H54 (cell line): ENCODE results near the gene MMP8.
"Not testable (repeated sequence)": the region's sequence is repeated elsewhere in the genome, so short reads cannot be mapped to it uniquely, and the experiment has no call there.

Experiments
- DNase-seq: peaks from one replicate; pipeline ENCODE4 v3.0.0; 2011; ENCODE audit warnings: low spot score, mixed read lengths; ENCODE audit not compliant: insufficient read length
- FAIRE-seq: peaks from 3 replicates; lab custom pipeline; 2011; peaks lifted over from hg19 to GRCh38; lab: Jason Lieb, UNC
- POLR2A ChIP-seq: IDR thresholded peaks from 2 replicates; pipeline ENCODE4 v1.6.1; 2011; ENCODE audit warnings: low read depth, mild to moderate bottlenecking, low read length

MMP8 gene

DNA sequence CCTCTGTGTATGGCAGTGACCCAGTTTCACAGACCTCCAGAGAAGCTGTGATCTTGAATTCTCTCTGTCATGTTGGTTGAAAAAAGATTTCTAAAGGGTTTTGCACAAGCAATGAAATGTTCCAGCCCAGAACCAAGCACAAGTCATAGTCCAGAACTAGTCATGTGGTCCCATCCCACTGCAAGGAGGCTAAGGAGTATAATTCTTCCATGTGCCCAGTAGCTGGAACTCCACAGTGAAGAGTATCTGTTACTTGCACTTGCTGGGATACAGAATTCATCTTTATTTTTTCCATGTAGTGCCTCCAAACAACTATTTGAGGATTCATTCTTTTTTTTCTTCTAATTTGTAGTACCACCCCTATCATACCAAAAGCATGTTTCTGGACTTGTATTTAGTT is 9.9 kb upstream of the MMP8 start:
- FAIRE-seq (no peak), DNase-seq (no peak)
- no peak for TF ChIP-seq POLR2A

GRCh38 chr11:102733232-102733875 is 8.6 kb upstream of the MMP8 start:
- no peak for TF ChIP-seq POLR2A
- FAIRE-seq (no peak), DNase-seq (peak; percentile 16)

DNA sequence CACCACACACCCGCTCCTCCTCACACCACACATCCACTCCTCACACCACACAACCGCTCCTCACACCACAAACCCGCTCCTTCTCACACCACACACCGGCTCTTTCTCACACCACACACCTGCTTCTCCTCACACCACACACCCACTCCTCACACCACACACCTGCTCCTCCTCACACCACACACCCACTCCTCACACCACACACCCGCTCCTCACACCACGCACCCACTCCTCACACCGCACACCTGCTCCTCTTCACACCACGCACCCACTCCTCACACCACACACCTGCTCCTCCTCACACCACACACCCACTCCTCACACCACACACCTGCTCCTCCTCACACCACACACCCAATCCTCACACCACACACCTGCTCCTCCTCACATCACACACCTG is 6.2 kb upstream of the MMP8 start:
- FAIRE-seq, DNase-seq: not testable (repeated sequence)

DNA sequence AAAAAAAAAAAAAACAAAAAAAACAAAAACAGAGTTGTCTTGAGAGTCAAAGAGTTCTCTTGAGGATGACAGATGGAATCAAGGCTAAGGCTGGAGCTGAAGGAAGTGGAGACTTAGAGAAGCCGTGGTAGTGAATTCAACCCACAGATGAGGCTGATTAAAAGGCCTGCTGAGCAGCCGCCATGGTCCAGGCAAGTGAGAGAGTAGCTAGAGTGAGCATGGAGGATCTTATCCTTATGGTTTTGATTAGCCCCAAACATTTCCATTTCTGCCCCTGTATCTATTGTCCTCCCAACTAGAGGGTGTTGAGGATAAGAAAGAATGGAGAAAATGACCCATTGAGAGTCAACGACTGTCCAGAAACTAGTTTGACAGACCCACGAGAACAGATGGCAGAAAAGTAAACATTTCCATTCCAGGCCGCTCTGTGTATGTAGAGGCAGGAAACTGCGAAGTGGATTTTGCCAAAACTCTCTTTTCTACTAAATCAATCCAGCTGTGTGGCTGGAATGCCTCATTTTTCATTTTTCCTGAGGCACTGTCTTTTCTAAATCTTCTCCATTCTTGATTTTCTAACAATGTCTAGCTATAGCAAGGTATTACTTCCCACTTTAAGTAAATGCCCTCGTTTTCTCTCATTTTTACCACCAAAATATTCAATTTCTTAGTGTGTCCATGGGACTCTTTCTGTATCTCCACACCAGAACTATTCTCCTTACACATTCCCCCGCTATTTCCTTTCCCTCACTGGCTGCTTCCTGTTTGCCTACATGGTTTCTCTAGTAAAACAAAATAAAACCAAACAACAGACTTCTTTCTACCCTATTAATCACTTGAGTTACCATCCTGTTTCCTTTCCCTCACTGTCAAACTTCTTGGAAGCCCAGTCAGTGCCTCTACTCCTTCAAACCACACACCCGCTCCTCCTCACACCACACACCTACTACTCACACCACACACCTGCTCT is 5.4 kb upstream of the MMP8 start:
- FAIRE-seq = no peak
- TF ChIP-seq POLR2A = no peak
- no peak for DNase-seq

- no peak for TF ChIP-seq POLR2A
- FAIRE-seq (no peak), DNase-seq (no peak)
Observed at GRCh38 chr11:102727890-102728289, 3.1 kb upstream of the MMP8 start.

- DNase-seq = no peak
- no peak for FAIRE-seq
Observed at GRCh38 chr11:102722821-102723220, 1.9 kb downstream of the MMP8 start.

GRCh38 chr11:102719620-102720277 is 5.0 kb downstream of the MMP8 start:
- TF ChIP-seq POLR2A = no peak
- DNase-seq (no peak), FAIRE-seq (no peak)

More at GRCh38 chr11:102722821-102723220, 1.9 kb downstream of the MMP8 start:
- TF ChIP-seq POLR2A = no peak

DNA sequence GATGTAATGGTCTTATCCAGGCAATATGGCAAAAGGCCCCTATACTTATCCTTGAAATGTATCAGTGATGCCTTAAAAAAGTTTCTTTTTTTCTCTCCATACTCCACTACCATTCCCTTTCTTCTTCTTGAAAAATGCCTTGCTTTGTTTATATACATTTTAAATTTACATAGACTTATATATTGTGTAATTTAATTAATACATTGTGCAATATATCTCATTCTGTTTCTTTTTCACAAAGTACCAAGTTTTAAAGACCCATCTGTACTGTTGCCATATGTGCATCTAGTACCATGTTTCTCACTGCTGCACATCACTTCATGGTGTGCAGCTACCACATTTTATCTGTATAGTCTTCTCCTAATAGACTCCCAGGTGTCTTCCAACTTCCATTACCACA is 7.5 kb downstream of the MMP8 start:
- no peak for TF ChIP-seq POLR2A
- no peak for DNase-seq
- no peak for FAIRE-seq

DNA sequence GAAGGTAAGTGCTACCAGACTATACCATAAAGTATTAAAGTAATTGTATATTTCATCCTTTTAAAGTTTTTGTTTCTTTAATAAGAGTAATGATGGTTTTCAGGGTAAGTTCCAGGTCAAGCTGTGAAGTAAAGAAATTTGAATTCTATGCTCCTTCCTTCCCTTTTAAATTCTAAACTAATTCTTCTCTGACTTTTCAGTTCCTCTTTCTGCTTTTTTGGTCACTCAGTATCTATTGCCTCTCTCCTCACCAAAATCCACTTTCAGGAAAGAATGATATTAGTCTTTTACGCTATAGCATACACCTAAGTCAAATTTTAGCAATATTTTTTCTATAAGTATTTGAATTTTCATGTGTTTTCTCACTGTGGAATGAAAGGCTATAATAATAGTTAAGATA is 8.2 kb downstream of the MMP8 start:
- no peak for TF ChIP-seq POLR2A
- DNase-seq (no peak), FAIRE-seq (no peak)

DNA sequence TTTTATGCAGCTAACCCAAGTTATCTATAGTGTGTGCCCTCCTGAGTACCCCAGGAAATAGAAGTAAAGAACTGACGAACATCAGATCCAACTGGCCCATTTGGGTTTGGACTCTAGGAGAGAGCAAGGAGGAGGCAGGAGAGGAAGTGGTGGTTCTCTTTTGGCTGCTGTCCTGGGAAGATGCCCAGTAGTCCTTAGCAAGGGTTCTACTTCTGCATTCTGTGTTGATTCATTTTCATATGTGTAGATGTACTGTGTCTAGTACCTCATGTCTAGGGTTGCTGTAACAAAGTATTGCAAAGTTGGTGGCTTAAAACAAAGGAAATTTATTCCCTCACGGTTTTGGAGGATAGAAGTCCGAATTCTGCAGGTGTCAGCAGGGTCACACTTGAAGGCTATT is 12.6 kb downstream of the MMP8 start:
- no peak for DNase-seq
- no peak for FAIRE-seq
- TF ChIP-seq POLR2A = no peak

DNA sequence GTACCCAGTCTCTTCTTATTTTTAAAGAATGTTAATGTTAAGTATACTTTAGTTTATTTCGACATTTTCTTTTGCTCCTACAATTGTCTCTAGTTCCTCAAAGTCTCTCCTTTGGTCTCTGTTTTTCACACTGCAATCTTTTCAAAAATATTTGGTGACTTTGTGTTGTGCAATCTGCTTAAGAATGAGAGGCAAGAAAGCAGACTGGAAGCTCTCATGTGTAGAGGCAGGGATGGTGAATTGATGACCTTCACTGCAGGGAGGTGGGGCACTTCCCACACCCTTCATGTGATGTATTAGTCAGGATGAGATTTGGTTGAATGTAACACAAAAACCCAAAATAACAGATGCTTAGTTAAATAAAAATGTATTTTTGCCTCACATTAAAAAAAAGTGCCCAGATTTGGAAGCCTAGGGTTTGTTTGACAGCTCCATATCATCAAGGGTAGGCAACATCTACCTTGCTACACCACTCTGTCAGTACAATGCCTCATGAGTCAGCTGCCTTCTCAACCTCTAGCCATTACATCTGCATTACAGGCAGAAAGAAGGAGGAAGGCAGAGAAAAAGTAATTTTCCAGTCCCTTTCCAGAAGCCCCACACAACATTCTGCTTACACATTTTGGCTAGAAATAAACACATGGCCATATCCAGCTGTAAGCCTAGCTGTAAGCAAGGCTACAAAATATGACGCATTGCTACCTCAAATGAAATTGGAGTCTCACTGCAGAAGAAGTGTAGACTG is 15.4 kb downstream of the MMP8 start:
- no peak for TF ChIP-seq POLR2A
- DNase-seq (no peak), FAIRE-seq (no peak)

DNA sequence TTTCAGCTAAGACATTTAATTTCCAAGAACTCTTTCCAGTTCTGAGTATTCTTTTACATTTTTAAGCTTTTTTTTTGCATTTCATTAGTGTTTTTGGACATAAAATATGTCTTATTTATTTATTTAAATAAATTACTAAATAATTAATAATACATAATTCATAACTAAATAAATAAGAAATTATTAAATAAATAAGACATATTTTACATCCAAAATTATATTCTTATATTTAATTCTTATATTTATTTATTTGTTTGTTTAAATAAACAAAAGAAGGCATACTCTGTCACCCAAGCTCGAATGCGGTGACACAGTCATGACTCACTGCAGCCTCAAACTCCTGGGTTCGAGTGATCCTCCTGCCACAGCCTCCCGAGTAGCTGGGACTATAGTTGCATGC is 16.1 kb downstream of the MMP8 start:
- no peak for TF ChIP-seq POLR2A
- no peak for FAIRE-seq
- no peak for DNase-seq

- TF ChIP-seq POLR2A = no peak
- FAIRE-seq (no peak), DNase-seq (no peak)
Observed at GRCh38 chr11:102705626-102706025, 19.1 kb downstream of the MMP8 start, which contains the start of gene MMP27. MMP27 (minus strand) TSS chr11:102705769; CDS start chr11:102705714, 55 bp downstream.
